Measurements from ENCODE around the gene ARGFX. TPM values are rescaled to one million over a fixed set of nuclear protein-coding genes. Genes with fewer than 3 reads are reported as not detected.

ARGFX gene
- total and polyA plus RNA-seq, 2 of the 8 experiments (the other 6 are each of a cell fraction or from before 2014, with no cell fraction given) = not detected

DNA sequence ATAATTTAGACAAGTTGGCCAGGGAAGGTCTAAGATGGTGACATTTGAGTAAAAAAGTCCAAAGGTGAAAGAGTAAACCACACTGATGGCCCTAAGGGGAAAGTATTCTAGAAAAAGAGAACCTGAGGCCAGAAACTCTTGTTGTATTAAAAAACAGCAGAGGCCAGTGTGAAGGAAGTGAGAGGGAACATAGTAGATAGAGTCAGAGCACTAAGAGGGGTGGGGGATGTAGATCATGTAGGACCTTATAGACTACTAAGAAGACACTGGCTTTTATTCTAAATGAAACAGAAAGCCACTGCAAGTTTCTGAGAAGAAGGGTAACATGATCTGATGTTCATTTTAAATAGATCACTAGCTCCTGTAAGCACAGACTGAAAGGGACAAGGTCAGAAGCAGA is 36.5 kb upstream of the ARGFX start:
- no peaks in the 10 kb centered on the region for H3K27me3 ChIP-seq (replicated peaks in 1 of 4; ENCODE audit: control insufficient read depth in 3 of 4, extremely low read depth in 1 of 4, insufficient read depth in 3 of 4, low read length in 3 of 4)
- no peaks in the 10 kb centered on the region for H3K79me2 ChIP-seq (ENCODE audit: control insufficient read depth in 1 of 2, insufficient read depth in 2 of 2, low read length in 2 of 2)
- H4K20me1 ChIP-seq (replicated peaks in 1 of 2; ENCODE audit: control insufficient read depth in 1 of 2, insufficient read depth in 2 of 2, low read length in 2 of 2) = peaks cover 0 to 3% of the 10 kb centered on the region in 2 experiments
- H4K8ac ChIP-seq (ENCODE audit: extremely low read depth, insufficient read depth, low read length) = no peak overlapping the region
- POLR2A ChIA-PET (ENCODE audit: partially characterized antibody) = interaction anchor here (1.4 kb wide), 1 partner anchor 9 kb away, joined by 3 read pairs; no protein-coding TSS in a partner anchor
- H3K56ac ChIP-seq (replicated peaks; ENCODE audit: insufficient read length, low read depth, low read length) = no peak overlapping the region
- no peak overlapping the region for H3K18ac ChIP-seq (ENCODE audit: extremely low read depth, low read length)
- peaks cover 2 to 66% (median 38%) of the 10 kb centered on the region in 4 experiments; a peak in 7 of 8 replicates for H3K36me3 ChIP-seq (ENCODE audit: control insufficient read depth in 2 of 4, insufficient read depth in 4 of 4, low read length in 3 of 4)
- H3K23me2 ChIP-seq (ENCODE audit: low read depth, low read length) = no peaks in the 10 kb centered on the region; the same call in 1 of the 2 replicates
- H2BK12ac ChIP-seq (ENCODE audit: low read depth, low read length) = no peak overlapping the region
- H4K91ac ChIP-seq (replicated peaks; ENCODE audit: insufficient read length, low read length) = no peak overlapping the region
- no peak overlapping the region for H2AK5ac ChIP-seq (ENCODE audit: low read depth, low read length)
- H3K14ac ChIP-seq (ENCODE audit: insufficient read length) = no peak overlapping the region
- CTCF ChIA-PET (ENCODE audit: partially characterized antibody) = interaction anchor here (1.1 to 1.4 kb wide), 2 partner anchors 14 to 131 kb away, joined by 3 to 4 read pairs; no protein-coding TSS in a partner anchor
- H3K9ac ChIP-seq (replicated peaks in 1 of 4; ENCODE audit: extremely low read depth in 1 of 4, low read depth in 3 of 4, low read length in 3 of 4) = no peak overlapping the region
- H3K9me3 ChIP-seq (ENCODE audit: insufficient read depth in 2 of 2, low read depth in 1 of 2, low read length in 1 of 2) = no peaks in the 10 kb centered on the region
- H4K5ac ChIP-seq (ENCODE audit: insufficient read length, low read depth, low read length) = no peak overlapping the region
- H2BK120ac ChIP-seq (replicated peaks; ENCODE audit: low read depth, low read length) = no peak overlapping the region
- no peak overlapping the region for H2BK15ac ChIP-seq (ENCODE audit: low read length)
- H2BK5ac ChIP-seq (ENCODE audit: low read depth, low read length) = no peak overlapping the region
- H2BK20ac ChIP-seq (ENCODE audit: low read length) = no peak overlapping the region
- H3K27ac ChIP-seq (ENCODE audit: low read depth, low read length) = no peak overlapping the region
- no peak overlapping the region for H3K4me2 ChIP-seq (ENCODE audit: insufficient read depth in 1 of 2, low read depth in 2 of 2, low read length in 2 of 2)
- no peaks in the 10 kb centered on the region for H3K79me1 ChIP-seq (ENCODE audit: low read depth, low read length)
- no peaks in the 10 kb centered on the region for H3K4me1 ChIP-seq (replicated peaks in 1 of 4; ENCODE audit: control insufficient read depth in 3 of 4, insufficient read depth in 4 of 4, low read length in 3 of 4)
- H3K23ac ChIP-seq (ENCODE audit: insufficient read length) = no peak overlapping the region
- no peak overlapping the region for H2AFZ ChIP-seq (ENCODE audit: low read length)
- H3K4ac ChIP-seq (replicated peaks; ENCODE audit: insufficient read length, low read depth, low read length) = no peak overlapping the region
- DNase-seq (ENCODE audit: low read depth in 1 of 2, low spot score in 2 of 2) (no peak), FAIRE-seq (no peak)
- no peak overlapping the region for H3K4me3 ChIP-seq (ENCODE audit: extremely low read depth in 1 of 4, insufficient read depth in 2 of 4, low read depth in 3 of 4, low read length in 4 of 4)
- TF ChIP-seq SUZ12 (IDR thresholded peaks at IDR 0.05; ENCODE audit: low read length) (no peak), YY1 (IDR thresholded peaks at IDR 0.05; ENCODE audit: low read depth, low read length) (no peak)

Data from H1 (cell line).